Measurements from ENCODE around the gene COQ8A. TPM values are rescaled to one million over a fixed set of nuclear protein-coding genes. Genes with fewer than 3 reads are reported as not detected.

Gene COQ8A
- total and polyA plus RNA-seq, 2 experiments from 2014 or later = 25.2 to 37.4 TPM

DNA sequence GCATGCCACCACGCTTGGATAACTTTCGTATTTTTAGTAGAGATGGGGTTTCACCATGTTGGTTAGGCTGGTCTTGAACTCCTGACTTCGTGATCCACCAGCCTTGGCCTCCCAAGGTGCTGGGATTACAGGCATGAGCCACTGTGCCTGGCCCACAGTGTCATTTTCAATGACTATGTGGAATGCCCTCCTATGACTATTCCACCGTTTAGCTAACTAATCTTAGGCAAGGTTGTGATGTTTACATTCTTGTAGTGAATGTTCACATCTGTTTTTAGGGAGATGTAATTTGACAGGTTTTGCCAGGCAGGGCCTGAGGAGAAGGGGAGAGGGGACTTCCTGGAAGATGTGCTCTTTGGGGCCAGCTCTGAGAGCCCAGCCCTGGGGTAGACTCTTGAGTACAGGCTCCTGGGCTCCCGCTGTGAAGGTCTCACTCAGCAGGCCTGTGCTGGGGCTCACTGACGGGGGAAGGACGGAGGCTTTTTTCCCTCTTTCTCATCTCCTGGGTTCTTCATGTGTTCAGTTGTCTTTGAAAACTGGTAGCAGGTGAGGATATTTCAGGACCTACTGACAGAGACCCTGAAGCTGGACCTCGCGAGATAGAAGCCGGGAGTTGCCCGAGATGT lies 13.2 kb downstream of the COQ8A start:
- no peak overlapping the region for H3K27ac ChIP-seq (ENCODE audit: low read depth)
- H4K20me1 ChIP-seq (replicated peaks; ENCODE audit: insufficient read depth) = no peaks in the 10 kb centered on the region; the same call in 1 of the 2 replicates
- peaks cover 16% of the 10 kb centered on the region for H3K4me1 Mint-ChIP-seq
- peaks cover 50% of the 10 kb centered on the region for H3K79me2 ChIP-seq (replicated peaks; ENCODE audit: insufficient read depth)
- DNase-seq (ENCODE audit: low spot score) (no peak), ATAC-seq (peak; percentile 42; the same call in 2 of the 3 replicates)
- no peaks in the 10 kb centered on the region for H3K9me2 ChIP-seq (ENCODE audit: insufficient read depth)
- peaks cover 9% of the 10 kb centered on the region for H3K27me3 Mint-ChIP-seq (ENCODE audit: insufficient read depth, low read depth, poor library complexity)
- H3K4me3 Mint-ChIP-seq = no peak overlapping the region
- H3K36me3 Mint-ChIP-seq (ENCODE audit: low read depth) = peaks cover 38% of the 10 kb centered on the region
- no peaks in the 10 kb centered on the region for H3F3A ChIP-seq (replicated peaks; ENCODE audit: low read depth)
- no peak for TF ChIP-seq POLR2AphosphoS5 (IDR thresholded peaks at IDR 0.05; ENCODE audit: low read depth)
- TF ChIP-seq ZNF114 (CRISPR knock-in tag; IDR thresholded peaks at IDR 0.05) = no peak
- TF ChIP-seq CREB1 (CRISPR knock-in tag; IDR thresholded peaks at IDR 0.05; ENCODE audit: low read depth) = no peak
- TF ChIP-seq ZNF331 (CRISPR knock-in tag; IDR thresholded peaks at IDR 0.05; ENCODE audit: low read depth) = no peak
- TF ChIP-seq STAT1 (IDR thresholded peaks at IDR 0.05; ENCODE audit: unreplicated experiment) = no peak
- TF ChIP-seq, protein P1, sequence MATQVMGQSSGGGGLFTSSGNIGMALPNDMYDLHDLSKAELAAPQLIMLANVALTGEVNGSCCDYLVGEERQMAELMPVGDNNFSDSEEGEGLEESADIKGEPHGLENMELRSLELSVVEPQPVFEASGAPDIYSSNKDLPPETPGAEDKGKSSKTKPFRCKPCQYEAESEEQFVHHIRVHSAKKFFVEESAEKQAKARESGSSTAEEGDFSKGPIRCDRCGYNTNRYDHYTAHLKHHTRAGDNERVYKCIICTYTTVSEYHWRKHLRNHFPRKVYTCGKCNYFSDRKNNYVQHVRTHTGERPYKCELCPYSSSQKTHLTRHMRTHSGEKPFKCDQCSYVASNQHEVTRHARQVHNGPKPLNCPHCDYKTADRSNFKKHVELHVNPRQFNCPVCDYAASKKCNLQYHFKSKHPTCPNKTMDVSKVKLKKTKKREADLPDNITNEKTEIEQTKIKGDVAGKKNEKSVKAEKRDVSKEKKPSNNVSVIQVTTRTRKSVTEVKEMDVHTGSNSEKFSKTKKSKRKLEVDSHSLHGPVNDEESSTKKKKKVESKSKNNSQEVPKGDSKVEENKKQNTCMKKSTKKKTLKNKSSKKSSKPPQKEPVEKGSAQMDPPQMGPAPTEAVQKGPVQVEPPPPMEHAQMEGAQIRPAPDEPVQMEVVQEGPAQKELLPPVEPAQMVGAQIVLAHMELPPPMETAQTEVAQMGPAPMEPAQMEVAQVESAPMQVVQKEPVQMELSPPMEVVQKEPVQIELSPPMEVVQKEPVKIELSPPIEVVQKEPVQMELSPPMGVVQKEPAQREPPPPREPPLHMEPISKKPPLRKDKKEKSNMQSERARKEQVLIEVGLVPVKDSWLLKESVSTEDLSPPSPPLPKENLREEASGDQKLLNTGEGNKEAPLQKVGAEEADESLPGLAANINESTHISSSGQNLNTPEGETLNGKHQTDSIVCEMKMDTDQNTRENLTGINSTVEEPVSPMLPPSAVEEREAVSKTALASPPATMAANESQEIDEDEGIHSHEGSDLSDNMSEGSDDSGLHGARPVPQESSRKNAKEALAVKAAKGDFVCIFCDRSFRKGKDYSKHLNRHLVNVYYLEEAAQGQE (IDR thresholded peaks at IDR 0.05; ENCODE audit: unreplicated experiment) = no peak
- peaks cover 35% of the 10 kb centered on the region for H3K9me3 Mint-ChIP-seq
- no peak overlapping the region for H3K4me2 ChIP-seq
- H3K27ac Mint-ChIP-seq = no peak overlapping the region
- H3K4me1 ChIP-seq (ENCODE audit: insufficient read depth) = no peaks in the 10 kb centered on the region
- H3K36me3 ChIP-seq (ENCODE audit: insufficient read depth) = no peaks in the 10 kb centered on the region
- H3K27me3 ChIP-seq (ENCODE audit: insufficient read depth) = no peaks in the 10 kb centered on the region
- H3K4me3 ChIP-seq = no peak overlapping the region
- H2AFZ ChIP-seq = no peak overlapping the region

DNA sequence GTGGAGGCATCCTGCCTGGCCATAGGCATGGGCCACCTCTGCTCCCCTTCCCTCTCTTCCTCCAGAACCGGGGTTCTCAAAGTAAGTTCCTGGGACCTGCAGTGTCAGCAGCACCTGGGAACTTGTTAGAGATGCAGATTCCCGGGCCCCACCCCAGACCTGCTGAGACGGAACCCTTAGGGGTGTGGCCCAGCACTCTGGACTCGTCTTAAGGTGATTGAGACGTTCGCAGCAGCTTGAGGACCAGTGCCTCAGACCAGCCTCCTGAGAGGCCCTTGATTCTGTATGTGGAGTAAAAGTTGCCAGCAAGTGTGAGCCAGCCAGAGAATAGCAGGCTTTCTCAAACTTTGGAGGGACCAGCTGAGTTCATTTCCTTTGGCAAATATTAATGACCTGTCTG lies 14.2 kb downstream of the COQ8A start:
- no peak for ATAC-seq
- TF ChIP-seq, protein P1 (IDR thresholded peaks at IDR 0.05; ENCODE audit: unreplicated experiment) = no peak
- no peak for TF ChIP-seq NANOG (IDR thresholded peaks at IDR 0.05; ENCODE audit: borderline replicate concordance)
- TF ChIP-seq, protein P2, sequence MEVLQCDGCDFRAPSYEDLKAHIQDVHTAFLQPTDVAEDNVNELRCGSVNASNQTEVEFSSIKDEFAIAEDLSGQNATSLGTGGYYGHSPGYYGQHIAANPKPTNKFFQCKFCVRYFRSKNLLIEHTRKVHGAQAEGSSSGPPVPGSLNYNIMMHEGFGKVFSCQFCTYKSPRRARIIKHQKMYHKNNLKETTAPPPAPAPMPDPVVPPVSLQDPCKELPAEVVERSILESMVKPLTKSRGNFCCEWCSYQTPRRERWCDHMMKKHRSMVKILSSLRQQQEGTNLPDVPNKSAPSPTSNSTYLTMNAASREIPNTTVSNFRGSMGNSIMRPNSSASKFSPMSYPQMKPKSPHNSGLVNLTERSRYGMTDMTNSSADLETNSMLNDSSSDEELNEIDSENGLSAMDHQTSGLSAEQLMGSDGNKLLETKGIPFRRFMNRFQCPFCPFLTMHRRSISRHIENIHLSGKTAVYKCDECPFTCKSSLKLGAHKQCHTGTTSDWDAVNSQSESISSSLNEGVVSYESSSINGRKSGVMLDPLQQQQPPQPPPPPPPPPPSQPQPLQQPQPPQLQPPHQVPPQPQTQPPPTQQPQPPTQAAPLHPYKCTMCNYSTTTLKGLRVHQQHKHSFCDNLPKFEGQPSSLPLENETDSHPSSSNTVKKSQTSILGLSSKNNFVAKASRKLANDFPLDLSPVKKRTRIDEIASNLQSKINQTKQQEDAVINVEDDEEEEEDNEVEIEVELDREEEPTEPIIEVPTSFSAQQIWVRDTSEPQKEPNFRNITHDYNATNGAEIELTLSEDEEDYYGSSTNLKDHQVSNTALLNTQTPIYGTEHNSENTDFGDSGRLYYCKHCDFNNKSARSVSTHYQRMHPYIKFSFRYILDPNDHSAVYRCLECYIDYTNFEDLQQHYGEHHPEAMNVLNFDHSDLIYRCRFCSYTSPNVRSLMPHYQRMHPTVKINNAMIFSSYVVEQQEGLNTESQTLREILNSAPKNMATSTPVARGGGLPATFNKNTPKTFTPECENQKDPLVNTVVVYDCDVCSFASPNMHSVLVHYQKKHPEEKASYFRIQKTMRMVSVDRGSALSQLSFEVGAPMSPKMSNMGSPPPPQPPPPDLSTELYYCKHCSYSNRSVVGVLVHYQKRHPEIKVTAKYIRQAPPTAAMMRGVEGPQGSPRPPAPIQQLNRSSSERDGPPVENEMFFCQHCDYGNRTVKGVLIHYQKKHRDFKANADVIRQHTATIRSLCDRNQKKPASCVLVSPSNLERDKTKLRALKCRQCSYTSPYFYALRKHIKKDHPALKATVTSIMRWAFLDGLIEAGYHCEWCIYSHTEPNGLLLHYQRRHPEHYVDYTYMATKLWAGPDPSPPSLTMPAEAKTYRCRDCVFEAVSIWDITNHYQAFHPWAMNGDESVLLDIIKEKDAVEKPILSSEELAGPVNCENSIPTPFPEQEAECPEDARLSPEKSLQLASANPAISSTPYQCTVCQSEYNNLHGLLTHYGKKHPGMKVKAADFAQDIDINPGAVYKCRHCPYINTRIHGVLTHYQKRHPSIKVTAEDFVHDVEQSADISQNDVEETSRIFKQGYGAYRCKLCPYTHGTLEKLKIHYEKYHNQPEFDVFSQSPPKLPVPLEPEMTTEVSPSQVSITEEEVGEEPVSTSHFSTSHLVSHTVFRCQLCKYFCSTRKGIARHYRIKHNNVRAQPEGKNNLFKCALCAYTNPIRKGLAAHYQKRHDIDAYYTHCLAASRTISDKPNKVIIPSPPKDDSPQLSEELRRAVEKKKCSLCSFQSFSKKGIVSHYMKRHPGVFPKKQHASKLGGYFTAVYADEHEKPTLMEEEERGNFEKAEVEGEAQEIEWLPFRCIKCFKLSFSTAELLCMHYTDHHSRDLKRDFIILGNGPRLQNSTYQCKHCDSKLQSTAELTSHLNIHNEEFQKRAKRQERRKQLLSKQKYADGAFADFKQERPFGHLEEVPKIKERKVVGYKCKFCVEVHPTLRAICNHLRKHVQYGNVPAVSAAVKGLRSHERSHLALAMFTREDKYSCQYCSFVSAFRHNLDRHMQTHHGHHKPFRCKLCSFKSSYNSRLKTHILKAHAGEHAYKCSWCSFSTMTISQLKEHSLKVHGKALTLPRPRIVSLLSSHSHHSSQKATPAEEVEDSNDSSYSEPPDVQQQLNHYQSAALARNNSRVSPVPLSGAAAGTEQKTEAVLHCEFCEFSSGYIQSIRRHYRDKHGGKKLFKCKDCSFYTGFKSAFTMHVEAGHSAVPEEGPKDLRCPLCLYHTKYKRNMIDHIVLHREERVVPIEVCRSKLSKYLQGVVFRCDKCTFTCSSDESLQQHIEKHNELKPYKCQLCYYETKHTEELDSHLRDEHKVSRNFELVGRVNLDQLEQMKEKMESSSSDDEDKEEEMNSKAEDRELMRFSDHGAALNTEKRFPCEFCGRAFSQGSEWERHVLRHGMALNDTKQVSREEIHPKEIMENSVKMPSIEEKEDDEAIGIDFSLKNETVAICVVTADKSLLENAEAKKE (CRISPR knock-in tag; IDR thresholded peaks at IDR 0.05) = no peak
- TF ChIP-seq CREB1 (CRISPR knock-in tag; IDR thresholded peaks at IDR 0.05; ENCODE audit: low read depth) = no peak
- TF ChIP-seq ZNF114 (CRISPR knock-in tag; IDR thresholded peaks at IDR 0.05) = no peak

More for the DNA sequence above, 14.2 kb downstream of the COQ8A start:
- no peaks in the 10 kb centered on the region for H3F3A ChIP-seq (replicated peaks; ENCODE audit: low read depth)
- H3K4me2 ChIP-seq = no peak overlapping the region
- H3K9me3 Mint-ChIP-seq = peaks cover 37% of the 10 kb centered on the region
- no peak for DNase-seq (ENCODE audit: low spot score)
- no peak overlapping the region for H3K4me3 ChIP-seq
- H3K4me1 Mint-ChIP-seq = peaks cover 16% of the 10 kb centered on the region
- no peak overlapping the region for H2AFZ ChIP-seq
- no peak overlapping the region for H3K27ac Mint-ChIP-seq
- no peaks in the 10 kb centered on the region; the same call in 1 of the 2 replicates for H4K20me1 ChIP-seq (replicated peaks; ENCODE audit: insufficient read depth)
- peaks cover 51% of the 10 kb centered on the region for H3K79me2 ChIP-seq (replicated peaks; ENCODE audit: insufficient read depth)
- peaks cover 11% of the 10 kb centered on the region for H3K27me3 Mint-ChIP-seq (ENCODE audit: insufficient read depth, low read depth, poor library complexity)
- no peaks in the 10 kb centered on the region for H3K4me1 ChIP-seq (ENCODE audit: insufficient read depth)
- no peaks in the 10 kb centered on the region for H3K27me3 ChIP-seq (ENCODE audit: insufficient read depth)
- no peak overlapping the region for H3K4me3 Mint-ChIP-seq
- H3K9me2 ChIP-seq (ENCODE audit: insufficient read depth) = no peaks in the 10 kb centered on the region
- peaks cover 43% of the 10 kb centered on the region for H3K36me3 Mint-ChIP-seq (ENCODE audit: low read depth)
- no peaks in the 10 kb centered on the region for H3K36me3 ChIP-seq (ENCODE audit: insufficient read depth)
- H3K27ac ChIP-seq (ENCODE audit: low read depth) = no peak overlapping the region
